ENCODE data around the gene TTC27.
A peak's percentile ranks its signal among the peaks of the same experiment; 100 is the strongest.
"Not testable (repeated sequence)": the region's sequence is repeated elsewhere in the genome, so short reads cannot be mapped to it uniquely, and the experiment has no call there.

TTC27 gene

DNA sequence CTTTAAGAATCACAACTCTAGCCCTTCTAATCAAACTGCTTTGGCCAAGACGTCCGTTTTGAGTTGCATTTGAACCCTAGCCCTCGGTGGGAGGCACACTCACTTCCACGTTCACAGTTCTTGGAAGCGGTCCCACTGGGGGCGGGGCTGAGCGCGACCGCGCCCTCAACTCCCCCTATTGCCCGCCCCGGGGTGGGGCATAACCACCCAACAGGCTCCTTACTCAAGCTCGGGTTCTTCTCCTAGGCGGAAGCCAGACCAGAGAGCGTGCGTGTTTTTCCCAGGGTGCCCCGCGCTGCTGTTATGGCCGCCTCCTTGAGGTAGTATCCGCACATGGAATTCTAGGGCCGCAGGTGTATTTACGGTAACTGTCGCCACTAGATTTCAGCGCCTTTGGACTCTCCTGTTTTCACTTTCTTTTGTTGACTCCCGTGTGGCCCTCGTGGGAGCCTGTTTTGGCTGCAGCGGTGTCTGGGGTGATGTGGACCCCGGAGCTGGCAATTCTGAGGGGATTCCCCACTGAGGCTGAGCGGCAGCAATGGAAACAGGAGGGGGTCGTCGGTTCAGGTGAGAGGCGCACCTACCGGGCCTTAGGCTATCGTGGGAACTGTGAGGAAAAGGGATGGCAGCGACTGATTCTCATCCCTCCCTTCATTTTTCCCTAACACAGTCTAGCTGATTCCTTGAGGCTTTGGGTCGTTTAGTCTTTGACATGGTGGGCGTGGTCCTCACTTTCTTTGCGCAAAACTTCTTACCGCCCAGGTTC lies at the start of gene TTC27:
TTC27 (plus strand) TSS at position 237 of the 766 bp plus-strand sequence; CDS start at position 480, 243 bp downstream.
- DNase-seq (ENCODE audit: low read depth in 2 of 2) = peak; percentile 91 to 92

DNA sequence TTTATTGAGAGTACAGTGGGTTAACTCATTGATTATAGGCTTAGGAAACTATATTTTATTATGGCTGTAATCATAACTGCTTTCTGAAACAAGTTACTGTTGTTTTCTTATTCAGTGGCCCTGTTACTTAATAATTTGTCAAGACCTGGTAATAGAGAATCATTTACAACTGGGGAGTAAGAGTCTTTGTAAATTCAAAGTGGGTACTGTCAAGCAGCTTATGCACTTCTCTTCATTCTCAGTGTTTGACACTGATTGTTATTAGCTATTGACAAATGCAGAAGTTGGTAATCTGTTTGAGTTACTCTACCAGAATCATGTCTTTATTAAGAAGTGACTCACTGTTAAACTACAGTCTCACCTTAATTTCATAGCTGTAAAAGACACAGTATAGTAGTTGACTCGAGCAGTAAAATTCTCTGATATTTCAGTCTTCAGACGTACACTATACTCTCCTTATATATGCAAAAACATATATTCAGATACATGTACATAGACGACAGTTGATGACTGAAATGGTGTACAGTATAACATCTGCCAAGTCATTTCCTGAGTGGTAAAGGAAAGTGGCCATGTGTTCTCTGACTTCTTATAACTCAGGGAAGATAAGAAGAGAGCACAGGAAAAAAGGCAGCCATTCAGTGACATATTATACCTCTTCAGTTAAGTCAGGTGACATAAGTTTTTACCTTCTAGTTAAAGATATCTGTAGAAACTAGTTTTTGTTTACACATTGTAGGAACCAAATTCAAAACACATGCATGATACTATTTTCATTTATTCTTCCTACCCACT lies 36.0 kb upstream of the TTC27 start:
- DNase-seq (ENCODE audit: low read depth in 2 of 2) = no peak

DNA sequence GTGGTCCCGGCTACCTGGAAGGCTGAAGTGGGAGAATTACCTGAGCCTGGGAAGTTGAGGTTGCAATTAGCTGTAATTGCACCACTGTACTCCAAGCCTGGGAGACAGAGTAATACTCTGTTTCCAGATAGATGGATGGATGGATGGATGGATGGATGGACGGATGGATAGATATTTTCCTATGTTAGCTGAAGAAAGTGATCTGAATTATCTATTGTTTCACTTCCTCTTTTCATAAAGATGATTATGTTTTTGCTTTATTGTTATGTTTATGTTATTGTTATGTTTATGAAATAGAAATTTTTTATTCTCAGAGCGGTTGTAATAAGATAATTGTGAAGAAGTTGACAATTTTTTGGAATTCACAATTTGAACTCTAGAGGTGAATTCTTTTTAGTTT lies 33.3 kb upstream of the TTC27 start:
- DNase-seq (ENCODE audit: low read depth in 2 of 2) = no peak

DNA sequence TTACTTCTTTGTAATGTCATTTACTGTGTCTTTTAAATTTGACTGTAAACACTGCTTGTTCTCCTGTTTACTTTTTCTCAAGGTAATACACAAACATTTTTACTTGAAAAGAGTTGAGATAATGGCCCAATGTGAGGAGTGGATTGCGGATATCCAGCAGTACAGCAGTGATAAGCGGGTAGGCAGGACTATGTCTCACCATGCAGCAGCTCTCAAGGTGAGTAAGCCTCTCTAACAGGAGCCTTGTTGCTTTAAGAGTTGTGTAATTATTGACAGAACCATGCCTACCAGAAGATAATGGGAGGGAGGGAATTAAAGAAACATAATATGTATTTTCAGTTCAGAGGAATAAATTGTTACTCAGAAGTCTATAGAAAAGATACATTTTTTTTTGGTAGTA lies 16.5 kb upstream of the TTC27 start:
- DNase-seq (ENCODE audit: low read depth in 2 of 2) = no peak

DNA sequence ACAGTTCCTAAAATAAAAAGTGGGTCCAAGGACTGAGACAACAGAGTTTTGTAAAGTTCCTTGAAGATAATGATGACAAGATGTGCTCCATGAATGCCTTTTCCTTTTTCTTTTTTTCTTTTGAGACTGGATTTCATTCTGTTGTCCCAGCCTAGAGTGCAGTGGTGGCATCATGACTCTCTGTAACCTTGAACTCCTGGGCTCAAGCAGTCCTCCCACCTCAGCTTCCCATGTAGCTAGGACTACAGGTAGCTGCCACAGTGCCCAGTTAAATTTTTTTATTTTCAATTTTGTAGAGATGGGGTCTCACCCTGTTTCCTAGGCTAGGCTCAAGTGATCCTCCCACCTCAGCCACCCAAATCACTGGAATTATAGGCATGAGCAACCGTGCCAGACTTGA lies 16.1 kb upstream of the TTC27 start:
- no peak for DNase-seq (ENCODE audit: low read depth in 2 of 2)

DNA sequence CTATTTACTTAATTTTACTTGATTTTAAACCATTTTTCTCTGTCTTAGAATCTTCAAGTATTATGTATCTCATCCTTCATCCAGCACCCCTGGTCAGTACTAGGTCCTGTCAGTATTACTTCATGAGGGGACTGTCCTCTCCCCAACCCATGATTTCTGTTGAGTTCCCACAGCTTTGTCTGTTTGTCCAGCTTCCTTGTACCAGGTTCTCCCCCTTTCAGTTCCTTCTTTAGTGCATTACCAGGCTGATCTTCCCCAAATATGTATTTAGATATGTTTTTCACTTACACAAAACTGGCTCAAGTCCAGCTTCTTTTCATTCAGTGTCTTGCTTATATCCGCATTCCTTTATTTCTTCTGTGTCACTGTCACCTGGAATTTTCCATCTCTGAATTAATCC lies 13.8 kb upstream of the TTC27 start:
- no peak for DNase-seq (ENCODE audit: low read depth in 2 of 2)

DNA sequence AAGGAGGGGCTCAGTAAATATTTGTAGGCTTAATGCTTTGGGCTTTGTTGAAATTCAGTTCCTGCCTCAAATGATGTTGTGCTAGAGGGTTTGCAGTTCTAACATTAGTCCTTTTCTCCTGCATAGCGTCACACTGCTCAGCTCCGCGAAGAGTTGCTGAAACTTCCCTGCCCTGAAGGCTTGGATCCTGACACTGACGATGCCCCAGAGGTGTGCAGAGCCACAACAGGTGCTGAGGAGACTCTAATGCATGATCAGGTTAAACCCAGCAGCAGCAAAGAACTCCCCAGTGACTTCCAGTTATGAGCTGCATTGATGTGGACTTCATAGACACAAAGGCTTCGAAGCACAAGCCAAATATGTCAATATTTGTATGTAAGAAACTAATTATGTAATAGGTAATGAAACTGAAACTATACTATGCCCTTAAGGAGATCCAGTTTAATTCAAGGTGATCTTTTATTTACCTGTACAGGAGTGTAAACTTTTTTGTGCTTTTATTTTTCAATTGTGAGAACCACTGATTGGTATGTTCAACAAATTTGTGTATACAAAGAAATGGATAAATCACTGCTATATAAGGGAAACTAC lies 10.2 kb upstream of the TTC27 start:
- no peak for DNase-seq (ENCODE audit: low read depth in 2 of 2)

DNA sequence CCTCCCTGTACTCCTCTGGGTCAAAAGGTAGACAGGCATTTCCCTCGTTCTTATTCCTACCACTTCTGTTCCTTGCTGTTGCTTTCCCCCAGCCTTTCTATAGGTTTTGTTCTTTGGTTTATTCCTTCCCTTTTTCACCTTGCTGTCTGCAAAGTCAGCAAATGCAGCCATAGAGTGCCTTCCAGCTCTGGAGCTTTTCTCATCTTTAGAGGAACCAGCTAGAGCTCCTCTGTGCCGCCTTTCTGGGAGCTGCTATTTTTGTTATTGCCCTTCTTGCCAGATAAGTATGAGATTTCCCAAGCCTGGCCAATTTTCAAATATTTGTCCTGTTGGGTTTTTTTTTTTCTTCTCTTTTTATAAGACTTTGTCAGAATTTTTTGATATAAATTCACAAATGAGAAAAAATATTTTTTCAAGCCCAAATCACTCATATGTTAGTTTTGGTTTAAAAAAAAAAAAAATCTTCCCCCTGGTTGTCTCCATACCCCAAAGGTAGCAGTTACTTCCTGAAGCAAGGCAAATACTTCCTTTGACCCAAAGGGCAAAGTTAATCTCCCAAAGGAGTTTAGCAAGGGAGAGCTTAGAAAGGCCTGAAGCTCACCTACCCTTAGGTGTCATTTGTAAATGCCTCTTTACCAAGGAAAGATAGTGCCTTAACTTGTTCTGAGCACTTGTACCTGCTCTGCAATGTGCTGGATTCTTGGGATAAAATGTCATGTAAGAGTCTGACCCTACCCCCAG lies 5.1 kb upstream of the TTC27 start:
- no peak for DNase-seq (ENCODE audit: low read depth in 2 of 2)

DNA sequence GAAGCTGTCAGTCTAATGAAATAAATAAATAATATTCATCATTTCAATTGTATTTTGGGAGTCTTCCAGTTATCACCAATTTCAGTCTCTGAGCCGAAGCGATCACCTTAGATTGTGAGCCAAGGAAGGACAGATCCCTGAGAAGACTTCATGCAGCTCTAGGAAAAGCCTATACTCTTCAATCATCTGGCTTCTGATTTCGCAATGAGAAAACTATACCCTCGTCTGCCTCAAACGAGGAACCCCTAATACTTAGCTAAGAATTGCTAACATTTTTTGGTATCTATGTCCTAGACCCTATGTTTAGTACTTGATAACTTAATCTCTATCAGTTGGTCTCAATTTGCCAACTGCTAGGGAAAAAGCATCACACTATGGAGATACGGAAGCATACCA lies 4.5 kb upstream of the TTC27 start:
- DNase-seq (ENCODE audit: low read depth in 2 of 2) = no peak

DNA sequence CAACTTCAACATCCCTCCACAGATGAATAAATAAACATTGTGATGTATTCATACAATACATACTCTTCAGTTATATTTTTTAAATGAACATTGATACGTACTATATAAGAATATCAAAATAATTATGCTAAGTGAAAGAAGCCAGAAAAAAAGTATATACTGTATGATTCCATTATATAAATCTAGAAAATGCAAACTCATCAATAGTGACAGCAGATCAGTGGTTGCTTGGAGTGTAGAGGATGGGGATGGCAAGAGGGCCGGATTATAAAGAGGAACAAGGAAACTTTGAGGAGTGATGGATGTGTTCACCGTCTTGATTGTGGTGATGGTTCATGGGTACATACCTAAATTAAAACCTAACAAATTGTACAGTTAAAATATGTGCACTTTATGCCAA lies 3.0 kb upstream of the TTC27 start:
- no peak for DNase-seq (ENCODE audit: low read depth in 2 of 2)

DNA sequence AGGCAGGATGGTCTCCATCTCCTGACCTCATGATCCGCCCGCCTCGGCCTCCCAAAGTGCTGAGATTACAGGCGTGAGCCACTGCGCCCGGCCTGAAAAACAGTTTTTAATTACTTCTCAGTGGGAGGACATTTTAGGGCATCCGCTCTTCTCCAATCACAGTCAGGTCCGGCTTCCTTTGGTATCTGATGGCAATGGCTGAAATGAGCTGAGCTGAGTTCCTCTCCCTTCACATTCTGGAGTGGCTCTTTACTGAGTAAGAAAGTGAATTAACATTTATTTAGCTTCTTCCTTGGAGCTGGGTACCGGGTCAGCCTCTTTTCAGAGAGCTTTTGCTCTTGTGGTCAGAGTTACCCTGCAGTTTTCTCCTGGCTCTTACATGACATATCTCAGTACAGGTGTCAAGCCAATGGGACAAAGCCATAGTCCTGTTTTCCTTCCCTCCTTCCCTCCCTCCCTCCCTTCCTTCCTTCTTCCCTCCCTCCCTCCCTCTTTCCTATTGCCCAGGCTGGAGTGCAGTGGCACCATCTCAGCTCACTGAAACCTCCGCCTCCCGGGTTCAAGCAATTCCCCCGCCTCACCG lies 1.1 kb upstream of the TTC27 start:
- DNase-seq (ENCODE audit: low read depth in 2 of 2) = no peak

DNA sequence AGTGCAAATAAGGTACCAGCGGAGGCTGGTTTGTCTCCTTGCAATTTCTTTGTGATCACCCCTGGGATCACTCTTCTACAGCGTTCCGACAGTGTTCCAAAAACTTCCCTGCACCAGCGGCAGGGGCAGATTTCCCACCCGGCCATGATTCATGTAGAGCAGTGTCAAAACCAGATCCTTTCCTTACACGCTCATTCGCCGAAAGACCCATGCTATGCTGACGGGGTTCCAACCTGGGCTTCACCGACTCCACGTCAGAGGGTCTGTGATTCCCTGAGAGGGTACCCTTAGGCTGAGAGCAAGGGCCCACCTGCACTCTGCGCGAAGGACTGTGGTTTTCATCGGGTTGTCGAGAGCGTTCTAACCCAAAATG lies 423 bp upstream of the TTC27 start:
- peak in 1 of 2 donors; percentile 1 for DNase-seq (ENCODE audit: low read depth in 2 of 2)

DNA sequence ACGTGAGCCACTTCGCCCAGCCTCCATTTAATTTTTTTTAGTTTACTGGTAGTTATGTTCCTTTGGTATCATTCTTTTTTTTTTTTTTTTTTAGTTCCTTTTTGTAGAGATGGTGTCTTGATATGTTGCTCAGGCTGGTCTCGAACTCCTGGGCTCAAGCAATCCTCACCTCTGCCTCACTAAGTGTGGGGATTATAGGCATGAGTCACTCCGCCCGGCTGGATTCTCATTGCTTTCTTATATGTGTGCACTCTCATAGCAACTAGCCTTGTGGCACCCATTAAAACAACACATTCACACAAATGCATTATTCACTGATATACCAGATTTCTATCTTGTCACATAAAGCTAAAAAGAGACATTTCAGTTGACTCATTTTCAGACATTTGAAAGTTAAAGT lies 4.2 kb downstream of the TTC27 start:
- no peak for DNase-seq (ENCODE audit: low read depth in 2 of 2)

DNA sequence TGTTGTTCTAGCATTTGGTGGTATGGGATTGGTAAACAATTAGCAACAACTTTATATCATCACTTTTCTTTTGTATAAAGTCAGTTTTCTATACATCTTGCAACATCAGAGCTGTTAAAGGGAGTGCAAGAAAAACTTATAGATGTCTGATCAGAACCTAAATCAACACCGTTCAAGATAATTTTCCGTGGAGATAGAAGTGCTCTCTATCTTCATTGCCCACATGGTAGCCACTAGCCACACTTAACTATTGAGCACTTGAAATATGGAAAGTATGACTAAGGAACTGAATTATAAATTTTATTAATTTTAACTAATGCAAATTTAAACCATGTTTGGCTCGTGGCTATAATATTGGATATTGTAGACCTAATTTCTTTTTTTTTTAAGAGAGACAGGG lies 5.2 kb downstream of the TTC27 start:
- DNase-seq (ENCODE audit: low read depth in 2 of 2) = no peak

DNA sequence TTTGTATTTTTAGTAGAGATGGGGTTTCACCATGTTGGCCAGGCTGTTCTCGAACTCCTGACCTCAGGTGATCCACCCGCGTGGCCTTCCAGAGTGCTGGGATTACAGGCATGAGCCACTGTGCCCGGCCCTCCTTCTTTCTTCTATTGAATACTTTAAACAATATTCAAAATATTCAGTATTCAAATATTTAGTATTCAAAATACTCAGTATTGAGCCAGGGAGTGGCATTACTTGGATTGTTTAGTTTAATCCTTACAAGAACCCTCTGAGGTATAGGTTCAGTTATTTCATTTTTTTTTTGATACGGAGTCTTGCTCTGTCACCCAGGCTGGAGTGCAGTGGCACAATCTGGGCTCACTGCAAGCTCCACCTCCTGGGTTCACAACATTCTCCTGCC lies 10.7 kb downstream of the TTC27 start:
- not testable (repeated sequence) for DNase-seq (ENCODE audit: low read depth in 2 of 2)

DNA sequence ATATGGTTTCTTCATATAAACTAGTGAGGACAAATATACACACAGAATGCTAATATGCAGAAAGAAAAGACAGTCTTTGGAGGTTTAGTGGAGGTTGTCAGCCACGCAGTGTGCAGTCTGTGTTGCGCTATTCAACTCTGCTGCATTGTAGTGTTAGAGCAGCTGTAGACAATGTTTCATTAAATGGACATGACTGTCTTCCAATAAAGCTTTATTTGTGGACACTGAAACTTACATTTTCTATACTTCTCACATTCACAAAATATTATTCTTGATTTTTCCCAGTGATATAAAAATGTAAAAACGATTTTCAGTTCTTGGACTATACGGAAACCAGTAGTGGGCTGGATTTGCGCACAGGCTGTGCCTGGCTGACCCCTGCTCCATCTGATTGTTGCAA lies 13.3 kb downstream of the TTC27 start:
- no peak for DNase-seq (ENCODE audit: low read depth in 2 of 2)

DNA sequence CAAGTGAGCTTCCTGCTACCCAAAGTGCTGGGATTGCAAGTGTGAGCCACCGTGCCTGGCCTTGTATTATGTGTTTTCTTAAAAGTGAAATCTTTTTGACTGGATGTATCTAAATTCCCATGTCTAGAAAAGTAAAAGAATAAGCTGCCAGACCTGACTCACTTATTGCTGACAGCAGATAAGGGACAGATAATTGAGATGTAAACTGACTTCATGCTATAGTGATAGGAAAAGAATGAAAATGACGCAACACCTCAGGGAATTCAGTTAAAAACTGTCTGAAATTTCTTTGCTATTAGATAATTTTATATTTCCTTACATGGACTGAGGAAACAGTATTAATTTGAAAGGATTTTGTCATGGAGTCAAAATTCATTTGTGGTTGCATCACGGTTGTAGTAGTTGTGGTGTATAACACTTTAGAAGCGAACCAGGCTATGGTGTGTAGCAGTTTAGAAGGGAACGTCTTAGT lies 19.4 kb downstream of the TTC27 start:
- no peak for DNase-seq (ENCODE audit: low read depth in 2 of 2)

DNA sequence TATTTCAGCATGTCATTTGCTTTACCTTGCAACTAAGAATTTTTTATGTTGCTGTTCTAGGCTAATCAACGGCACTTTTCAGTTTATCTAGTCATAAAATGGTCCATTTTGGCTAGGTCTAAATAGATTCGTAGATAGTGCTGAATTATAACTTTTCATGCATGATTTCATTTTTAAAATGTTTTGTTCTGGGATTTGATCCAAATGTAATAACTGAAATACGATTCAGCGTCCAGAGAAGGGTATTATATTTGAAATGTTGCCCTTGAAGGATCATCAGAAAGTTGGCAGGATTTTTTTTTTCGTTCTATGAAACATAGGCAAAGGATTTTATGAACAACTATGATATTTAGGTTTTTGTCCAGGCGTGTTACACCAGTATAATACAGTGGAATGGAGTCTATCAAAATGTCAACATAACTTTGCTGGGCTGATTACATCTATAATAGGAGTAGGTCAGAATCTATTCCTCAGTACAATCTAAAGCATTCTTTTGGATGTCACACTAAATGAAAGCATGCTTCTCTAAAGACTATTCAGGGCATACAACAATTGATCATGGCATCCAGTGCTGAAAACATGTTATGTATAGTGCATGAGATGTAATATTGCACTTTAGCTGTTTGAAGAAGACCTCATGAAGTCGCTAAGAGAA lies 24.8 kb downstream of the TTC27 start:
- DNase-seq (ENCODE audit: low read depth in 2 of 2) = no peak

DNA sequence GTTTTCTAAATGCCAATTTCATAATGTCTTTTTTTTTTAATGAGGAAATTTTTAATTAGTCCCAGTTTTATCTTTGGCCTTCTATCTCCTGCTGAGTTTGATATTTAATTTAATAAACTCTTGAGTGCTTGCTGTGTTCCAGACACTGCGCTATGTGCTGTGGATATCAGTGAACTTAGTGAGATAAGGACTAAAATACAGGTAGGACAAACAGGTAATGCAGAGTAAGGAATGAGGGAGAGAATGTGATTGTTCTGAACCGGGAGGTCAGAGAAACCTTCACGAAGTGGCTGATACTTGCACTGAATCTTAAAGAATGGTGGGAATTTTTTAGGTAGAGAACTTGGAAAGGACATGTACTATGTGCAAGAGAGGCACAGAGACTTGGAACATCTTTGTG lies 28.2 kb downstream of the TTC27 start:
- DNase-seq (ENCODE audit: low read depth in 2 of 2) = no peak

DNA sequence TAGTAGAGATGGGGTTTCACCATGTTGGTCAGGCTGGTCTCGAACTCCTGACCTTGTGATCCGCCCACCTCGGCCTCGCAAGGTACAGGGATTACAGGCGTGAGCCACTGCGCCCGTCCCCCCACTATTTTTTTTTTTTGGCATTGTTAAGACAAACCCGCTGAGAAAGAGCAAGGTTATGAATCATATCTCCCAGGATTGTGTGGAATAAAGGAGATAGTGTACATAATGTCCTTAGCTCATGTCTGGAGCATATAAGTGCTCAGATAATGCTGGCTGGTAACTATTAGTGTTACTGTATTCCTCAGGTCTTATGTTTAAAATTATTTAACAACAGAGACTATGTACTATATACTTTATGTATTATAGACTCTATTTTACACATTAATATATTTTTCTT lies 36.0 kb downstream of the TTC27 start:
- no peak for DNase-seq (ENCODE audit: low read depth in 2 of 2)

DNA sequence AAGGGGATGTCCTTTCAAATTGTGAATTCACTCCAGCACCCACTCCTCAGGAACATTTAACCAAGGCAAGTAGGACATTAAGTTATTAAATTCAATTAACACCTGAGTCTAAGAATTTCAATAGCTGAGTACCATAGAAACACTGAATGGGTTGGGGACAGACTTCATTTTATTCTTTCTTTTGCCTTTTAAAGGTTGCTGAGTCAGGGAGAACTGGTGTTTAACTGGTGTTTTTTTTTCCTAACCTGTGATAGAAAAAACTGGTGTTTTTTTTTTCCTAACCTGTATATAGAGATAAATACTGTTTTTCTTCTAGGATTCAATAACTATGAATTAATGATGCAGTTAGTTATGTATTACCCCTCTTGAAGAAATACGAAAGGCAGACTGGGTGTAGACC lies 38.9 kb downstream of the TTC27 start:
- DNase-seq (ENCODE audit: low read depth in 2 of 2) = no peak
